H9 (cell line): ENCODE results near the gene ARHGAP26. TPM values are rescaled to one million over a fixed set of nuclear protein-coding genes. Genes with fewer than 3 reads are reported as not detected.

Source experiments
- DNase-seq: peaks from one replicate; pipeline ENCODE4 v3.0.0-alpha.2; 2017
- H2AFZ ChIP-seq: one replicate; pipeline ENCODE4 v1.6.1; 2013; ENCODE audit warnings: mild to moderate bottlenecking, low read length, control low read depth, moderate library complexity
- H2AK5ac ChIP-seq: 2 replicates; pipeline ENCODE4 v1.6.1; 2013; ENCODE audit warnings: low read length, control low read depth, mixed read lengths; ENCODE audit not compliant: insufficient read length
- H2BK120ac ChIP-seq: one replicate; pipeline ENCODE4 v1.6.1; 2013; ENCODE audit warnings: low read depth, mild to moderate bottlenecking, low read length, control low read depth, inconsistent platforms; ENCODE audit not compliant: poor library complexity, severe bottlenecking
- H2BK12ac ChIP-seq: 2 replicates; pipeline ENCODE4 v1.6.1; 2013; ENCODE audit warnings: low read length, control low read depth, mixed read lengths, low read depth; ENCODE audit not compliant: insufficient read length
- H2BK15ac ChIP-seq: 2 replicates; pipeline ENCODE4 v1.6.1; 2013; ENCODE audit warnings: low read depth, low read length, control low read depth
- H2BK20ac ChIP-seq: one replicate; pipeline ENCODE4 v1.6.1; 2013; ENCODE audit warnings: low read depth, mild to moderate bottlenecking, low read length, control low read depth, inconsistent platforms; ENCODE audit not compliant: poor library complexity, severe bottlenecking
- H2BK5ac ChIP-seq: 2 replicates; pipeline ENCODE4 v1.6.1; 2013; ENCODE audit warnings: low read length, control low read depth, mixed read lengths; ENCODE audit not compliant: insufficient read length
- H3K14ac ChIP-seq: 2 replicates; pipeline ENCODE4 v1.6.1; 2013; ENCODE audit warnings: low read length, control low read depth; ENCODE audit not compliant: insufficient read depth
- H3K18ac ChIP-seq: 2 replicates; pipeline ENCODE4 v1.6.1; 2013; ENCODE audit warnings: low read depth, mild to moderate bottlenecking, mixed read lengths, low read length, control low read depth; ENCODE audit not compliant: insufficient read length
- H3K23ac ChIP-seq: 2 replicates; pipeline ENCODE4 v1.6.1; 2013; ENCODE audit warnings: low read length, control low read depth, mixed read lengths, low read depth; ENCODE audit not compliant: insufficient read length
- H3K23me2 ChIP-seq: 2 replicates; pipeline ENCODE4 v1.6.1; 2013; ENCODE audit warnings: low read depth, mild to moderate bottlenecking, mixed read lengths, low read length, control low read depth; ENCODE audit not compliant: insufficient read length, poor library complexity, severe bottlenecking
- H3K27ac ChIP-seq: 2 replicates; pipeline ENCODE4 v1.5.1; 2013; ENCODE audit warnings: low read length, control low read depth, mixed read lengths, low read depth; ENCODE audit not compliant: insufficient read length
- H3K27me3 ChIP-seq: 2 replicates; pipeline ENCODE4 v1.6.1; 2013; ENCODE audit warnings: low read length, control low read depth, inconsistent platforms; ENCODE audit not compliant: insufficient read depth
- H3K4ac ChIP-seq: 2 replicates; pipeline ENCODE4 v1.6.1; 2013; ENCODE audit warnings: low read depth, mild to moderate bottlenecking, control low read depth, inconsistent platforms, low read length, moderate library complexity
- H3K4me1 ChIP-seq: 2 replicates; pipeline ENCODE4 v1.6.1; 2013; ENCODE audit warnings: low read length, control low read depth, inconsistent platforms; ENCODE audit not compliant: insufficient read depth
- H3K4me2 ChIP-seq: 2 replicates; pipeline ENCODE4 v1.6.1; 2013; ENCODE audit warnings: low read length, control low read depth, mixed read lengths; ENCODE audit not compliant: insufficient read length, insufficient read depth
- H3K56ac ChIP-seq: 2 replicates; pipeline ENCODE4 v1.6.1; 2013; ENCODE audit warnings: low read depth, mild to moderate bottlenecking, mixed read lengths, low read length, control low read depth; ENCODE audit not compliant: insufficient read length
- H3K79me1 ChIP-seq: 2 replicates; pipeline ENCODE4 v1.6.1; 2013; ENCODE audit warnings: low read depth, mild to moderate bottlenecking, moderate library complexity, low read length, control low read depth, inconsistent platforms; ENCODE audit not compliant: insufficient read depth, poor library complexity, severe bottlenecking
- H3K79me2 ChIP-seq: 2 replicates; pipeline ENCODE4 v1.6.1; 2013; ENCODE audit warnings: low read length, control low read depth, inconsistent platforms; ENCODE audit not compliant: insufficient read depth
- H3K9ac ChIP-seq: 2 replicates; pipeline ENCODE4 v1.6.1; 2013; ENCODE audit warnings: low read length, control low read depth, mixed read lengths; ENCODE audit not compliant: insufficient read length; ENCODE audit errors: extremely low read depth
- H3K9me3 ChIP-seq: one replicate; pipeline ENCODE4 v1.6.1; 2013; ENCODE audit warnings: low read depth, low read length, inconsistent platforms; ENCODE audit not compliant: control insufficient read depth
- H3T11ph ChIP-seq: one replicate; pipeline ENCODE4 v1.6.1; 2013; ENCODE audit warnings: mild to moderate bottlenecking, low read length, control low read depth, inconsistent platforms
- H4K20me1 ChIP-seq: one replicate; pipeline ENCODE4 v1.6.1; 2013; ENCODE audit not compliant: control insufficient read depth, insufficient read length, insufficient read depth
- H4K5ac ChIP-seq: 2 replicates; pipeline ENCODE4 v1.6.1; 2013; ENCODE audit warnings: low read depth, mild to moderate bottlenecking, mixed read lengths, low read length, control low read depth; ENCODE audit not compliant: insufficient read length
- H4K8ac ChIP-seq: replicated peaks from 2 replicates; pipeline ENCODE4 v1.6.1; 2013; ENCODE audit warnings: low read length, control low read depth, mixed read lengths, low read depth; ENCODE audit not compliant: insufficient read length
- H4K91ac ChIP-seq: 2 replicates; pipeline ENCODE4 v1.6.1; 2013; ENCODE audit warnings: low read depth, mild to moderate bottlenecking, moderate library complexity, mixed read lengths, low read length, control low read depth; ENCODE audit not compliant: insufficient read length
- H3K27ac Mint-ChIP-seq, 3 experiments: 2 replicates in 2 of 3; 3 replicates in 1 of 3; pipeline ENCODE4 v1.8.0; 2020 to 2021; ENCODE audit warnings: mixed read lengths in 3 of 3, mild to moderate bottlenecking in 1 of 3, moderate library complexity in 1 of 3
- H3K27me3 Mint-ChIP-seq: 2 replicates; pipeline ENCODE4 v1.8.0; 2021; ENCODE audit warnings: low read depth, mild to moderate bottlenecking, moderate library complexity, mixed read lengths
- H3K36me3 Mint-ChIP-seq, 3 experiments: 2 replicates in 2 of 3; 3 replicates in 1 of 3; pipeline ENCODE4 v1.8.0; 2020 to 2021; ENCODE audit warnings: low read depth in 3 of 3, mixed read lengths in 3 of 3; ENCODE audit not compliant: insufficient read depth in 1 of 3
- H3K4me1 Mint-ChIP-seq, 2 experiments: 2 replicates each; pipeline ENCODE4 v1.8.0; 2020; ENCODE audit warnings: mixed read lengths in 2 of 2
- H3K4me3 Mint-ChIP-seq, 2 experiments: 2 replicates in 1 of 2; 3 replicates in 1 of 2; pipeline ENCODE4 v1.8.0; 2020 to 2021; ENCODE audit warnings: mild to moderate bottlenecking in 2 of 2, mixed read lengths in 2 of 2, moderate library complexity in 1 of 2
- H3K9me3 Mint-ChIP-seq, 2 experiments: 2 replicates in 1 of 2; 3 replicates in 1 of 2; pipeline ENCODE4 v1.8.0; 2020; ENCODE audit warnings: mild to moderate bottlenecking in 2 of 2, mixed read lengths in 2 of 2, moderate library complexity in 1 of 2
- WGBS: extraction: QIAGEN DNeasy Blood & Tissue Kit; methylation state at CpG from one replicate; pipeline ENCODE4 v1.1.7; 2013; ENCODE audit warnings: missing lambda C conversion rate, low lambda C conversion rate, mixed read lengths; ENCODE audit not compliant: insufficient read length; ENCODE audit errors: extremely low coverage; 5-methylcytosine and 5-hydroxymethylcytosine counted together
- total RNA-seq: library from RNA; stranded (reverse); gene quantifications from 2 replicates; pipeline ENCODE4 v1.2.1, GENCODE V29; 2021
- TF ChIP-seq, protein P1 (sequence below): fragments of 200-600 bp; sonication (generic); conservative IDR thresholded peaks from 3 replicates; pipeline ENCODE4 v1.8.0; 2021; ENCODE audit warnings: antibody characterized with exemption, mild to moderate bottlenecking

The ARHGAP26 gene
- total RNA-seq, 1 experiment from 2014 or later = 13.8 TPM

DNA sequence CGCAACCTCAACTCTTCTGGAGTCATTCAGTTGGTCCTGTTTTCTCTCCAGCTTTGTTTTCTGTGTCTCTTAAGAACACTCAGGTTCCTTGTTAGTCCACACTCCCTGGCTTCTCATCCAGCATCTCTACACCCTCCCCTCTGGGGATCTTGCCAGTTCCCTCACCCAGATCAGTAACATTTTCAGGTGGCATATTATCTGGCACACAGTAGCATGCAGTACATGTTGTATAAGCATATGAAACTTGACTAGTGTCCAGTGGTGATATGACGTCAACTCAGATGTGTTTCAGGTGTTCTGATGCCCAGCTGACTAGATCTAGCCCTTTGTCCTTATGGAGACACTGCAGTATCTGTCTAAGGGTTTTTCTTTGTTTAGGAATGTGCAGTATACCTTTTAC lies 184.3 kb downstream of the ARHGAP26 start:
- Mint-ChIP-seq H3K27me3 (no peaks in the 10 kb centered on the region), H3K36me3 (peaks cover 0 to 8% (median 7%) of the 10 kb centered on the region in 3 experiments; a peak in 5 of 7 replicates), H3K4me1 (peaks cover 1 to 2% of the 10 kb centered on the region in 2 experiments; a peak in 2 of 4 replicates), H3K27ac (no peak overlapping the region), H3K9me3 (peaks cover 5% of the 10 kb centered on the region in 2 experiments; a peak in 3 of 5 replicates), H3K4me3 (no peak overlapping the region)
- no peak overlapping the region for H3K14ac ChIP-seq
- no peak overlapping the region for H2BK120ac ChIP-seq
- no peak overlapping the region for H2BK15ac ChIP-seq
- H2AK5ac ChIP-seq = no peak overlapping the region
- H2BK12ac ChIP-seq = no peak overlapping the region
- no peak for DNase-seq
- H3K79me1 ChIP-seq = no peaks in the 10 kb centered on the region
- WGBS = no CpG with 5 or more reads among the region's 2 CpGs
- H3K56ac ChIP-seq = no peak overlapping the region
- H3K9me3 ChIP-seq = no peaks in the 10 kb centered on the region
- no peak overlapping the region for H4K8ac ChIP-seq
- H3K23ac ChIP-seq = no peak overlapping the region
- H3T11ph ChIP-seq = no peak overlapping the region
- TF ChIP-seq, protein P1, sequence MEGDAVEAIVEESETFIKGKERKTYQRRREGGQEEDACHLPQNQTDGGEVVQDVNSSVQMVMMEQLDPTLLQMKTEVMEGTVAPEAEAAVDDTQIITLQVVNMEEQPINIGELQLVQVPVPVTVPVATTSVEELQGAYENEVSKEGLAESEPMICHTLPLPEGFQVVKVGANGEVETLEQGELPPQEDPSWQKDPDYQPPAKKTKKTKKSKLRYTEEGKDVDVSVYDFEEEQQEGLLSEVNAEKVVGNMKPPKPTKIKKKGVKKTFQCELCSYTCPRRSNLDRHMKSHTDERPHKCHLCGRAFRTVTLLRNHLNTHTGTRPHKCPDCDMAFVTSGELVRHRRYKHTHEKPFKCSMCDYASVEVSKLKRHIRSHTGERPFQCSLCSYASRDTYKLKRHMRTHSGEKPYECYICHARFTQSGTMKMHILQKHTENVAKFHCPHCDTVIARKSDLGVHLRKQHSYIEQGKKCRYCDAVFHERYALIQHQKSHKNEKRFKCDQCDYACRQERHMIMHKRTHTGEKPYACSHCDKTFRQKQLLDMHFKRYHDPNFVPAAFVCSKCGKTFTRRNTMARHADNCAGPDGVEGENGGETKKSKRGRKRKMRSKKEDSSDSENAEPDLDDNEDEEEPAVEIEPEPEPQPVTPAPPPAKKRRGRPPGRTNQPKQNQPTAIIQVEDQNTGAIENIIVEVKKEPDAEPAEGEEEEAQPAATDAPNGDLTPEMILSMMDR = no peak
- no peaks in the 10 kb centered on the region for H3K79me2 ChIP-seq
- H3K4me2 ChIP-seq = no peak overlapping the region
- H3K4me1 ChIP-seq = no peaks in the 10 kb centered on the region
- H2AFZ ChIP-seq = no peak overlapping the region
- no peak overlapping the region for H3K4ac ChIP-seq
- H3K27ac ChIP-seq = no peak overlapping the region
- no peak overlapping the region for H4K5ac ChIP-seq
- no peaks in the 10 kb centered on the region for H3K23me2 ChIP-seq
- no peaks in the 10 kb centered on the region for H4K20me1 ChIP-seq
- H2BK5ac ChIP-seq = no peak overlapping the region
- H3K9ac ChIP-seq = no peak overlapping the region
- H3K27me3 ChIP-seq = no peaks in the 10 kb centered on the region
- H2BK20ac ChIP-seq = no peak overlapping the region
- no peak overlapping the region for H3K18ac ChIP-seq
- H4K91ac ChIP-seq = no peak overlapping the region
